Measurements from ENCODE around the gene DDX25. TPM values are rescaled to one million over a fixed set of nuclear protein-coding genes. Genes with fewer than 3 reads are reported as not detected.

DDX25 gene
- total and polyA plus RNA-seq, 2 of the 13 experiments (the other 11 are each of a cell fraction or from before 2014, with no cell fraction given): 0.17 to 0.29 TPM

DNA sequence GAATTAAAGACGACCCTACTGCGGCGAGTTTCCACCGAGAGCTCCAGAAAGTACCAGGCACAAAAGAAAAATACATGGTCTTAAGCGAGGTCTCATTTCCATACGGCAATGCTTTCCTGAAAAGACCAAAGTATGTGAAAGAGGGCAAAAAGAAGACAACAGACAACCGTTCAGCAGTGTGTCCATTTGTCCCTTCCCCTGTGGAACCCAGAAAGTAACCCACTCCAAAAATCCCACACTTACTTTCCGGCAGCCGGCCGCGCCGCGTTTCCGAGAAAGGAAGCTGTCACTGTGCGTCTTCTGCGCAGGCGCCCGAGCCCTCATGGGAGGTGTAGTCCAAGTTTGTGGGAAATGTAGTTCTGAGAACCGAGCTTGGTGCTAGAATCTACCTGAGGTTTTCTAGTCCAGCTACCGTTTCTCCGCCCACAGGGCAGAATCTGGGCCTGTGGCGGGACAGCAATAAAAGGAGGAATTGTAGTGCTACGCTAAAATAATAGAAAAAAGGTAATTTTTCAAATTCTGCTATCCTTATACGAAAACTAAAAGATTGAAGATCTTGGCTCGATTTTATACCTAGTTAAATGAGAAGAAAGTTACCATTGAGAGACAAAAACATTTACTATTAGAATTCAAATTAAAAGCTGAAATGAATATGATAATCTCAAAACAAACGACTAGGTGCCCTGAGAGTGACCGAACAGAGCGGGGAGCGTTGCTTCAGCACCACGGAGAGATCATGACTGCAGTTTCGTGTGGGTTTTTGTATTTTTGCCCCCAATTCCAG, 1.2 kb upstream of the DDX25 start, which contains the start of gene PUS3 (continued):
- TF ChIP-seq, protein P1, sequence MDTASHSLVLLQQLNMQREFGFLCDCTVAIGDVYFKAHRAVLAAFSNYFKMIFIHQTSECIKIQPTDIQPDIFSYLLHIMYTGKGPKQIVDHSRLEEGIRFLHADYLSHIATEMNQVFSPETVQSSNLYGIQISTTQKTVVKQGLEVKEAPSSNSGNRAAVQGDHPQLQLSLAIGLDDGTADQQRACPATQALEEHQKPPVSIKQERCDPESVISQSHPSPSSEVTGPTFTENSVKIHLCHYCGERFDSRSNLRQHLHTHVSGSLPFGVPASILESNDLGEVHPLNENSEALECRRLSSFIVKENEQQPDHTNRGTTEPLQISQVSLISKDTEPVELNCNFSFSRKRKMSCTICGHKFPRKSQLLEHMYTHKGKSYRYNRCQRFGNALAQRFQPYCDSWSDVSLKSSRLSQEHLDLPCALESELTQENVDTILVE (CRISPR knock-in tag; IDR thresholded peaks at IDR 0.05): no peak; the same call in 1 of the 2 replicates
- TF ChIP-seq ZMYM2 (CRISPR knock-in tag; IDR thresholded peaks at IDR 0.05) (no peak), ZNF292 (CRISPR knock-in tag; IDR thresholded peaks at IDR 0.05; ENCODE audit: borderline replicate concordance, low read depth) (no peak), MAF1 (CRISPR knock-in tag; IDR thresholded peaks at IDR 0.05; ENCODE audit: borderline replicate concordance) (0 out of 2 replicates have a peak, but pooled peaks have one; percentile 21), SNRNP70 (IDR thresholded peaks at IDR 0.05; ENCODE audit: low read depth, low read length) (no peak), ZNF121 (CRISPR knock-in tag; IDR thresholded peaks at IDR 0.05) (no peak), ERF (CRISPR knock-in tag; IDR thresholded peaks at IDR 0.05) (peak; percentile 38; the same call in 1 of the 2 replicates), CCDC6 (CRISPR knock-in tag; IDR thresholded peaks at IDR 0.05) (no peak), ZNF101 (CRISPR knock-in tag; IDR thresholded peaks at IDR 0.05; ENCODE audit: borderline replicate concordance, low read depth) (no peak), SALL1 (CRISPR knock-in tag; IDR thresholded peaks at IDR 0.05) (0 out of 2 replicates have a peak, but pooled peaks have one; percentile 18), ZNF329 (CRISPR knock-in tag; IDR thresholded peaks at IDR 0.05; ENCODE audit: low read depth) (no peak), ZC3H4 (CRISPR knock-in tag; IDR thresholded peaks at IDR 0.05; ENCODE audit: borderline replicate concordance) (no peak), TCF7L2 (IDR thresholded peaks at IDR 0.05; ENCODE audit: low read depth, low read length) (no peak), GABPB1 (CRISPR knock-in tag; IDR thresholded peaks at IDR 0.05) (peak; percentile 93), ZNF333 (CRISPR knock-in tag; IDR thresholded peaks at IDR 0.05; ENCODE audit: borderline replicate concordance) (no peak), ASH2L (IDR thresholded peaks at IDR 0.05; ENCODE audit: insufficient read length, low read depth, low read length) (peak; percentile 79)
- TF ChIP-seq, protein P2, sequence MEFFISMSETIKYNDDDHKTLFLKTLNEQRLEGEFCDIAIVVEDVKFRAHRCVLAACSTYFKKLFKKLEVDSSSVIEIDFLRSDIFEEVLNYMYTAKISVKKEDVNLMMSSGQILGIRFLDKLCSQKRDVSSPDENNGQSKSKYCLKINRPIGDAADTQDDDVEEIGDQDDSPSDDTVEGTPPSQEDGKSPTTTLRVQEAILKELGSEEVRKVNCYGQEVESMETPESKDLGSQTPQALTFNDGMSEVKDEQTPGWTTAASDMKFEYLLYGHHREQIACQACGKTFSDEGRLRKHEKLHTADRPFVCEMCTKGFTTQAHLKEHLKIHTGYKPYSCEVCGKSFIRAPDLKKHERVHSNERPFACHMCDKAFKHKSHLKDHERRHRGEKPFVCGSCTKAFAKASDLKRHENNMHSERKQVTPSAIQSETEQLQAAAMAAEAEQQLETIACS (CRISPR knock-in tag; IDR thresholded peaks at IDR 0.05): no peak
- TF ChIP-seq, protein P3, sequence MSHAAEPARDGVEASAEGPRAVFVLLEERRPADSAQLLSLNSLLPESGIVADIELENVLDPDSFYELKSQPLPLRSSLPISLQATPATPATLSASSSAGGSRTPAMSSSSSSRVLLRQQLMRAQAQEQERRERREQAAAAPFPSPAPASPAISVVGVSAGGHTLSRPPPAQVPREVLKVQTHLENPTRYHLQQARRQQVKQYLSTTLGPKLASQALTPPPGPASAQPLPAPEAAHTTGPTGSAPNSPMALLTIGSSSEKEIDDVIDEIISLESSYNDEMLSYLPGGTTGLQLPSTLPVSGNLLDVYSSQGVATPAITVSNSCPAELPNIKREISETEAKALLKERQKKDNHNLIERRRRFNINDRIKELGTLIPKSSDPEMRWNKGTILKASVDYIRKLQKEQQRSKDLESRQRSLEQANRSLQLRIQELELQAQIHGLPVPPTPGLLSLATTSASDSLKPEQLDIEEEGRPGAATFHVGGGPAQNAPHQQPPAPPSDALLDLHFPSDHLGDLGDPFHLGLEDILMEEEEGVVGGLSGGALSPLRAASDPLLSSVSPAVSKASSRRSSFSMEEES (CRISPR knock-in tag; IDR thresholded peaks at IDR 0.05): no peak
- TF ChIP-seq, protein P4, sequence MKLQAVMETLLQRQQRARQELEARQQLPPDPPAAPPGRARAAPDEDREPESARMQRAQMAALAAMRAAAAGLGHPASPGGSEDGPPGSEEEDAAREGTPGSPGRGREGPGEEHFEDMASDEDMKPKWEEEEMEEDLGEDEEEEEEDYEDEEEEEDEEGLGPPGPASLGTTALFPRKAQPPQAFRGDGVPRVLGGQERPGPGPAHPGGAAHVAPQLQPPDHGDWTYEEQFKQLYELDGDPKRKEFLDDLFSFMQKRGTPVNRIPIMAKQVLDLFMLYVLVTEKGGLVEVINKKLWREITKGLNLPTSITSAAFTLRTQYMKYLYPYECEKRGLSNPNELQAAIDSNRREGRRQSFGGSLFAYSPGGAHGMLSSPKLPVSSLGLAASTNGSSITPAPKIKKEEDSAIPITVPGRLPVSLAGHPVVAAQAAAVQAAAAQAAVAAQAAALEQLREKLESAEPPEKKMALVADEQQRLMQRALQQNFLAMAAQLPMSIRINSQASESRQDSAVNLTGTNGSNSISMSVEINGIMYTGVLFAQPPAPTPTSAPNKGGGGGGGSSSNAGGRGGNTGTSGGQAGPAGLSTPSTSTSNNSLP (IDR thresholded peaks at IDR 0.05; ENCODE audit: low read depth, low read length): no peak
- TF ChIP-seq, protein P5, sequence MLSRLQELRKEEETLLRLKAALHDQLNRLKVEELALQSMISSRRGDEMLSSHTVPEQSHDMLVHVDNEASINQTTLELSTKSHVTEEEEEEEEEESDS (CRISPR knock-in tag; IDR thresholded peaks at IDR 0.05; ENCODE audit: borderline replicate concordance): no peak
- TF ChIP-seq, protein P6, sequence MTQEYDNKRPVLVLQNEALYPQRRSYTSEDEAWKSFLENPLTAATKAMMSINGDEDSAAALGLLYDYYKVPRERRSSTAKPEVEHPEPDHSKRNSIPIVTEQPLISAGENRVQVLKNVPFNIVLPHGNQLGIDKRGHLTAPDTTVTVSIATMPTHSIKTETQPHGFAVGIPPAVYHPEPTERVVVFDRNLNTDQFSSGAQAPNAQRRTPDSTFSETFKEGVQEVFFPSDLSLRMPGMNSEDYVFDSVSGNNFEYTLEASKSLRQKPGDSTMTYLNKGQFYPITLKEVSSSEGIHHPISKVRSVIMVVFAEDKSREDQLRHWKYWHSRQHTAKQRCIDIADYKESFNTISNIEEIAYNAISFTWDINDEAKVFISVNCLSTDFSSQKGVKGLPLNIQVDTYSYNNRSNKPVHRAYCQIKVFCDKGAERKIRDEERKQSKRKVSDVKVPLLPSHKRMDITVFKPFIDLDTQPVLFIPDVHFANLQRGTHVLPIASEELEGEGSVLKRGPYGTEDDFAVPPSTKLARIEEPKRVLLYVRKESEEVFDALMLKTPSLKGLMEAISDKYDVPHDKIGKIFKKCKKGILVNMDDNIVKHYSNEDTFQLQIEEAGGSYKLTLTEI (CRISPR knock-in tag; conservative IDR thresholded peaks at IDR 0.05): no peak
